ENCODE results near the gene STK26.

STK26 gene

DNA sequence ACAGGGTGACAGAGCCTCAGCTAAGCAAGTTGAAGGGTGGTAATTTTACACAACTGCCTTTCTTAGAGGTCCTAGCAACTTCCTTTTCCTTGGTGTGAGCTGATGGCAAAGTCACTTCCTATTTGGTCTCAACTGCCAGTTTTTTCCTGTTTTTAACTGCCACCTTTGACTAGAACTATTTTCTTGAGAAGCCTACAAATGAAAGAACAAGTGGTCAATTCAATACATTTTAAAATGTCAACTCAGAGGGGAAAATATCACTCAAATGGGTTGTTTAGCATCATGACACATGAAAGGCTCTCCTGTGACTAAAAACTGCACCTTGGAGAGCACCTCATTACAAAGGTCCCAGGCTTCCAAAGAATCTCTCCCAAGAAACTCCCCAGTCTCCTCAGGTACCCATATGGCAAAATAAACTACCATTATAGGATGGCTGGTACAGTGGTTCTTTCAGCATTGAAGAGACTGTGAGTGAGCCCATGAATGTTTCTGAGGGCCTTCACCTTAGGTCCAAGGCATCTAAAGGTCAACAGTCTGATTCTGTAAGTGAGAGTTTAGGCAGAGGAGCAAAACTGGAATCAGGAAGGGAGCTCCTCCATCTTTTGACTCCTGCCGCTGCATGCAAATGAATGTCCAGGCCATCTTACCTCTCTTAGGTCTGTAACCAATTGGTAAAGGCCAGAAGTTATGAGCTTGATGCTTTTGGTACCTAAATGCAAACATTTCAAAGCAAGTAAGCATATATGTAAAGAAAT lies 5.5 kb upstream of the STK26 start:
- H3K27me3 ChIP-seq (ENCODE audit: low read depth) = no peaks in the 10 kb centered on the region
- DNase-seq (ENCODE audit: low spot score in 2 of 2) = no peak
- H3K4me3 ChIP-seq = no peak overlapping the region
- H3K9me3 ChIP-seq = no peaks in the 10 kb centered on the region
- no peaks in the 10 kb centered on the region for H3K36me3 ChIP-seq (replicated peaks)
- in situ Hi-C loops (cut with MboI; ENCODE audit: low sequenced_read_pairs) = no loop called here
- H3K4me1 ChIP-seq = peaks cover 15% of the 10 kb centered on the region

DNA sequence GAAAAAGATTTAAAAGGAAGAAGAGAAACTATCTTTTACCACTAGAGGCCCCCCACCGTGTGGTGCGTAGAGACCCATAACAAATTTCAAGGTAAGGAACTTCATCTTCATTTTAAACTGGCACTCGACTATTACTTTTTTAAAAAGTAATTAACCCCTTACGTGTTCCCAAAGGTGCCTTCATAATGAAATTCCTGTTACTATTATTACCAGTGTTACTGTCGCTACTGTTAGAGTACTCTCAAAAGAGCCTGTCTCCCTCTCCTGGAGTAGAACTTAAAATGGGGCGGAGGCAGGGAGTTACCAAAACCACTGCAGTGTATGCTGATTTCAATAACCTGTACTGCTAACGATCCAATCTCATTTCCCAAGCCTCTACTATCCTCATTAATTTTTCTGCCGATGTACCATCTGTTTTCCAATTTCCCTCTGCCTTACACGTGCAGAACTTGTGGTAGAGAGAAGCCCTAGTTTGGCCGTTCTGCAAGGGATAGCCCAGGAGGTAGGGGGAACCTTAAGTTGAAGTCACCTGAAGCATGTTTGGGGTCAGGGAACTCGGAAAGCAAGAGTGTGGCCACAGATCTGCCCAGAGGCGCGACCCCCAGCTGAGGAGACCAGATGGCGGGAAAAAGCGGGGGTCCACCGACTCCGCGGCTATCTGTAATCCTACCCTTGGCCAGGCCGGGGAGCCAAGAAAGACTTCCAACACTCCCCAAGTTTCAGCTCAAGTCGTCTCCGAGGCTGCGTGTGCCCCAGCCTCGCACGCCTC lies 720 bp upstream of the STK26 start:
- Histone ChIP-seq H3K27me3 (ENCODE audit: low read depth) (no peaks in the 10 kb centered on the region), H3K9me3 (no peaks in the 10 kb centered on the region), H3K4me3 (peak overlapping the region; percentile 83), H3K4me1 (peaks cover 20% of the 10 kb centered on the region), H3K36me3 (replicated peaks) (no peaks in the 10 kb centered on the region)
- peak; percentile 34 for DNase-seq (ENCODE audit: low spot score in 2 of 2)
- in situ Hi-C loops (cut with MboI; ENCODE audit: low sequenced_read_pairs) = no loop called here

- DNase-seq (ENCODE audit: low spot score in 2 of 2) = peak; percentile 51 to 71
- in situ Hi-C loops (cut with MboI; ENCODE audit: low sequenced_read_pairs) = no loop called here
- Histone ChIP-seq H3K4me3 (peak overlapping the region; percentile 83), H3K36me3 (replicated peaks) (no peaks in the 10 kb centered on the region), H3K9me3 (no peaks in the 10 kb centered on the region), H3K4me1 (peaks cover 24% of the 10 kb centered on the region), H3K27me3 (ENCODE audit: low read depth) (no peaks in the 10 kb centered on the region)
Observed at GRCh38 chrX:132023896-132024386, 839 bp downstream of the STK26 start.

- in situ Hi-C loops (cut with MboI; ENCODE audit: low sequenced_read_pairs) = no loop called here
- peak; percentile 49 to 53 for DNase-seq (ENCODE audit: low spot score in 2 of 2)
- peak overlapping the region; percentile 83 for H3K4me3 ChIP-seq
Observed at GRCh38 chrX:132025041-132025440, 1.9 kb downstream of the STK26 start.

GRCh38 chrX:132030264-132030663 lies 7.2 kb downstream of the STK26 start:
- in situ Hi-C loops (cut with MboI; ENCODE audit: low sequenced_read_pairs) = no loop called here
- Histone ChIP-seq H3K9me3 (no peaks in the 10 kb centered on the region), H3K36me3 (replicated peaks) (no peaks in the 10 kb centered on the region; the same call in 1 of the 2 replicates), H3K4me1 (peaks cover 36% of the 10 kb centered on the region), H3K4me3 (no peak overlapping the region), H3K27me3 (ENCODE audit: low read depth) (no peaks in the 10 kb centered on the region)
- DNase-seq (ENCODE audit: low spot score in 2 of 2) = no peak

More at GRCh38 chrX:132025041-132025440, 1.9 kb downstream of the STK26 start:
- H3K4me1 ChIP-seq = peaks cover 24% of the 10 kb centered on the region
- H3K27me3 ChIP-seq (ENCODE audit: low read depth) = no peaks in the 10 kb centered on the region
- H3K36me3 ChIP-seq (replicated peaks) = no peaks in the 10 kb centered on the region
- no peaks in the 10 kb centered on the region for H3K9me3 ChIP-seq

DNA sequence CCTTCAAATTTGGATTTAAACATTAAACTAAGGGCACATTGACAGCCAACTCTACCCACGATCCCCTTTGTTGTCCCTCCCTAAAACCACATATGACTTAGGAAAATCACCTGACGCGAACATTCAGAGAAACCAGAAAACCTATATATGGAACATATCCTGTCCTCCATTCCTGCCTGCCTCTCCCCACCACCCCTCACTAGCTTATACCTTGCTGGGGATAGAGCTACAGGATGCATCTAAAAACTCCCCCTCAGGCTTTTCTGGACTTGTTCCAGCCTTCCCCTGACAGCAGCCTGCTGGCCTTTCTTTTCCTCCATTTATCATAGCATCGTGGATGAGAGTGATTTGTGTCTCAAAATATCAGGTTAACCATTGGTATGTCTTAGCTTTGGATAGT lies 8.8 kb downstream of the STK26 start:
- no peaks in the 10 kb centered on the region; the same call in 1 of the 2 replicates for H3K36me3 ChIP-seq (replicated peaks)
- H3K9me3 ChIP-seq = no peaks in the 10 kb centered on the region
- in situ Hi-C loops (cut with MboI; ENCODE audit: low sequenced_read_pairs) = no loop called here
- H3K4me3 ChIP-seq = no peak overlapping the region
- peaks cover 27% of the 10 kb centered on the region for H3K4me1 ChIP-seq
- peak in 1 of 2 experiments; percentile 62 for DNase-seq (ENCODE audit: low spot score in 2 of 2)
- H3K27me3 ChIP-seq (ENCODE audit: low read depth) = no peaks in the 10 kb centered on the region

DNA sequence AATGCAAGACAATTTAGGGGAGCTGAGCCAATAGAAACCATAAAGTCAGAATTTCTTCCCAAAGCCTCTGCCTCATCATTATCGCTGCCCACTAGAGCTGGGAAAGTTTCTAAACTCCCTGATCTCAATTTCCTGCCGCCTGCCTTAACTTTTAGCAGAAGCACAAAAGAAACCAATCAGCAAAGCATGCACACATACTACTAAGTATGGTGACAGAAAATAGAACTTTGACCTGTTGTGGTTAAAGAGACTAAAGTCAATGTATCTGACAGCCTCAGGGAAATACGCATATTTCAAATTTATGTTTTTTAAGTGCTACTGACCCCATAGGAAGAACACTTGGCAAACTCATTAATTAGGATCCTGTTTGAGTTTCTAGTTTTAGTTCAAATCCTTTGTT lies 10.1 kb downstream of the STK26 start:
- no peak for DNase-seq (ENCODE audit: low spot score in 2 of 2)
- H3K27me3 ChIP-seq (ENCODE audit: low read depth) = no peaks in the 10 kb centered on the region
- in situ Hi-C loops (cut with MboI; ENCODE audit: low sequenced_read_pairs) = no loop called here

DNA sequence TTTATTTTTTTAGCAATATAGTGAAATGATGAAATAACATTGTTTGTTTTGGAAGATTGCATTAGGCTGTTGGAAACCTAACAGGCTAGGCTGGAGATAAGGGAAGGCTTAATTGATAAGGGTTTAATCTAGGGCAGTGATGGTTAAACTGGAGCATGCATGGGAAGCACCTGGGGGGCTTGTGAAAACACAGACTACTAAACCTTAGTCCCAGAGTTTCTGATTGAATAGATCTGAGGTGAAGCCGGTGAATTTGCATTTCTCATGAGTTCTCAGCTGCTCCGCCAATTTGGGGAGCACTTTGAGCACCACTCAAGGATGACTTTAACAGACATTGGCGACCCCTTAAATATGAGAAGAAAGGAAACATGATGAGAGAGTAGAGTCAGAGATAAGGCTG lies 11.5 kb downstream of the STK26 start:
- Histone ChIP-seq H3K36me3 (replicated peaks) (no peaks in the 10 kb centered on the region; the same call in 1 of the 2 replicates), H3K27me3 (ENCODE audit: low read depth) (no peaks in the 10 kb centered on the region), H3K4me1 (peaks cover 43% of the 10 kb centered on the region), H3K9me3 (no peaks in the 10 kb centered on the region), H3K4me3 (no peak overlapping the region)
- in situ Hi-C loops (cut with MboI; ENCODE audit: low sequenced_read_pairs) = no loop called here
- no peak for DNase-seq (ENCODE audit: low spot score in 2 of 2)

More for the DNA sequence above, 10.1 kb downstream of the STK26 start:
- no peak overlapping the region for H3K4me3 ChIP-seq
- H3K4me1 ChIP-seq = peaks cover 38% of the 10 kb centered on the region
- H3K9me3 ChIP-seq = no peaks in the 10 kb centered on the region
- H3K36me3 ChIP-seq (replicated peaks) = no peaks in the 10 kb centered on the region; the same call in 1 of the 2 replicates

DNA sequence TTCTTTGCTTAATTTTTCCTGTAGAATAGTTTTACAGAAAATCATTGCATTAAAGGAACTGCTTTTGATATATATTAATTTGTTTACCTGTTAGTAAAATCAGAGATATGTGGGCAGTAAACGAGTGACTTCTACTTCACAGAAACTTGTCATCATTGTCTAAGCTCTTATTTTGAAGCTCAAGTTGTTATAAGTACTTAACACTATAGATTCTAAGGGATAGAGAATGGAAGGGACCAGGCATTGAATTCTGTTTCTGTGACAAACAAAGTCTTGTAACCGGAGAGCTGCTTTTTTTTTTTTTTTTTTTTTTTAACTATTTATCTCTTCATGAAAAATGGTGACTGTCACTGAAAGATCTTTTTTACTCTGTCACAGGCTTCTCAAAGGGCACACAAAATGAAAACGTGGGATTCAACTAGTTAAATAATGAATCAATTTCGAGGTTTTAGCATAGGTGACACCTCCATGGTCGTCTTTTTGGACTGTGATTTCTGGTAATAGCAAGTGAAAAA lies 14.4 kb downstream of the STK26 start:
- Histone ChIP-seq H3K36me3 (replicated peaks) (no peaks in the 10 kb centered on the region; the same call in 1 of the 2 replicates), H3K9me3 (no peaks in the 10 kb centered on the region), H3K4me1 (peaks cover 55% of the 10 kb centered on the region), H3K27me3 (ENCODE audit: low read depth) (no peaks in the 10 kb centered on the region), H3K4me3 (no peak overlapping the region)
- peak in 1 of 2 experiments; percentile 57 for DNase-seq (ENCODE audit: low spot score in 2 of 2)
- in situ Hi-C loops (cut with MboI; ENCODE audit: low sequenced_read_pairs) = no loop called here

DNA sequence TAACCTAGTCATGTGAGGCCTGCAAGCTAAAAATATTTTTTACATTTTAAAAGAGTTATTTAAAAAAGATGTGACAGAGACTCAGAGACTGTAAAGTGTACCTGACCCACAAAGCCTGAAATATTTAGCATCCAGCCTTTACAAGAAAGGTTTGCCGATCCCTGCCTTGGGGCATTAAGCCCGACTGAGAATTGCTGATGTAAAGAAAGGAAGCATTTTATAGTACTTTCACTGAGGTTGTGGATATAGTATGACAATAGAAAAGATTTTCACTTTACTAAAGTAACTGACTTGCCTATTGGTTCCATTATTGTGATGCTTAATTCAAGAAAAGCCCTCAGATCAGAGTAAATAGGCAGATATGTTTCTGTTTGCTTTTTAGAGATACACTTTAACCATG lies 17.0 kb downstream of the STK26 start:
- no peaks in the 10 kb centered on the region for H3K36me3 ChIP-seq (replicated peaks)
- H3K9me3 ChIP-seq = no peaks in the 10 kb centered on the region
- H3K4me3 ChIP-seq = no peak overlapping the region
- in situ Hi-C loops (cut with MboI; ENCODE audit: low sequenced_read_pairs) = no loop called here
- DNase-seq (ENCODE audit: low spot score in 2 of 2) = peak; percentile 83 to 92
- H3K4me1 ChIP-seq = peaks cover 72% of the 10 kb centered on the region
- H3K27me3 ChIP-seq (ENCODE audit: low read depth) = no peaks in the 10 kb centered on the region

- peak in 1 of 2 experiments; percentile 27 for DNase-seq (ENCODE audit: low spot score in 2 of 2)
- in situ Hi-C loops (cut with MboI; ENCODE audit: low sequenced_read_pairs) = no loop called here
- no peak overlapping the region for H3K4me3 ChIP-seq
- H3K27me3 ChIP-seq (ENCODE audit: low read depth) = no peaks in the 10 kb centered on the region
- H3K4me1 ChIP-seq = peaks cover 81% of the 10 kb centered on the region
- H3K9me3 ChIP-seq = no peaks in the 10 kb centered on the region
- H3K36me3 ChIP-seq (replicated peaks) = no peaks in the 10 kb centered on the region
Observed at GRCh38 chrX:132041015-132041414, 17.9 kb downstream of the STK26 start.

DNA sequence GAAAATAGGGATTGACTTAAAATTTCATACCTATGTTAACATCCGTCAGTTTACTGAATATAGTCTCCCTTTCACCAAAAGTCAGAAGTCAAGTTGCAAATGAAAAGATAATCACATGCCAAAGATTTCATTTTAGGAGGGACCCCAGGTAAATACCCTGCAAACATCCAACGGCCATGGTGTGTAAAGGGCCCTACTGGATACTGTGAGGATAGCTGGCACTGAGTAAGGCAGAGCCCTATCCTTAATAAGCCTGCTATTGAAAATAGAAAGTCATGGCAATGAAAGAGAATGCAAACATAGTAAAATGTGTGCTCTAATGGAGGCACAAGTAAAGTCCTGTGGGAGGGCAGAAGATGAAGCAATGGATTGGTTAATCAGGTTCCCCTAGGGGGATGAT lies 20.9 kb downstream of the STK26 start:
- H3K27me3 ChIP-seq (ENCODE audit: low read depth) = no peaks in the 10 kb centered on the region
- no peak overlapping the region for H3K4me3 ChIP-seq
- no peaks in the 10 kb centered on the region for H3K36me3 ChIP-seq (replicated peaks)
- peak; percentile 21 to 27 for DNase-seq (ENCODE audit: low spot score in 2 of 2)
- H3K9me3 ChIP-seq = no peaks in the 10 kb centered on the region
- peaks cover 66% of the 10 kb centered on the region for H3K4me1 ChIP-seq
- in situ Hi-C loops (cut with MboI; ENCODE audit: low sequenced_read_pairs) = no loop called here

DNA sequence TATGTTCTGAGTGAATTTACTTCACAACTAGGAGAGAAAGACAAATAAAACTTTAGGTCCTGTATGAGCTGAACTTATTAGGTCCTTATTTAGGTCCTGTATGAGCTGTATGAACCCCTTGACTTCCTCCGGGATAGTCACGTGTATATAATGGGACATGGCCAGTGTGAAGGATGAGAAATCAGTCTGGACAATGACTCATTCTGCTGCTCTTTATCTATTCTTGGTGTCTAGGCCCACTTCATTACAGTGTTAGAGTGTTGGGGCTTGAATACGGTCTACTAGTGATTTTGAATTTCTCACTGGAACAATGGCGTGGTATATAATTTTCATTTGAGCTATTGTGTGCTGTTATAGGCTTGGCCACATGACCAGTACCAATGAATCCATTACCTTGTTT lies 21.9 kb downstream of the STK26 start:
- no peak for DNase-seq (ENCODE audit: low spot score in 2 of 2)
- no peak overlapping the region for H3K4me3 ChIP-seq
- no peaks in the 10 kb centered on the region for H3K9me3 ChIP-seq
- peaks cover 56% of the 10 kb centered on the region for H3K4me1 ChIP-seq
- in situ Hi-C loops (cut with MboI; ENCODE audit: low sequenced_read_pairs) = no loop called here
- H3K27me3 ChIP-seq (ENCODE audit: low read depth) = no peaks in the 10 kb centered on the region
- no peaks in the 10 kb centered on the region for H3K36me3 ChIP-seq (replicated peaks)

GRCh38 chrX:132045456-132045855 lies 22.4 kb downstream of the STK26 start:
- in situ Hi-C loops (cut with MboI; ENCODE audit: low sequenced_read_pairs) = no loop called here
- Histone ChIP-seq H3K4me3 (no peak overlapping the region), H3K27me3 (ENCODE audit: low read depth) (no peaks in the 10 kb centered on the region), H3K4me1 (peaks cover 53% of the 10 kb centered on the region), H3K36me3 (replicated peaks) (no peaks in the 10 kb centered on the region), H3K9me3 (no peaks in the 10 kb centered on the region)
- DNase-seq (ENCODE audit: low spot score in 2 of 2) = peak in 1 of 2 experiments; percentile 57
